ENCODE results near the gene DNAL1.

DNAL1 gene

DNA sequence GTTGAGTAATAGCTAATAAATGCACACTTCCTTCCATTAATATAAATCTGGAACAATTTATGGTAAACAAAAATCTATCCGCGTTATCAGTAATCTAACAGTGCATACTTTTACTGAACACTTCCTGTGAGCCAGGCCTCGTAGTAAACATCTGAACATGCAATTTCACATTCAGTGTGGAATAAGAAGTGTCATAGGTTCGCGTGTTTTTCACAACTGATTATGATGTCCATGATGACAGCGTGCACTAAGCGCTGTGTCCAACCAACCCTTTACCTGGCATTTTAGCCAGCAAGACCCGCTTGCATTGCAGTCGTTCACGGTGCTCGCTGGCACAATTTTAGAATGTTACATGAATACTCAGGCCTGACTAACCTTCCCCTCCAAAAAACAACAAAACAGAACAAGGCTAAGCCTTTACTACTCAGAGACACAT is 67.3 kb downstream of the DNAL1 start:
- no peak for TF ChIP-seq GATA2 (IDR thresholded peaks at IDR 0.05; ENCODE audit: low read depth, low read length)
- TF ChIP-seq GATA3 (IDR thresholded peaks at IDR 0.05; ENCODE audit: low read depth, low read length) = no peak

GRCh38 chr14:73712540-73713180 is 67.9 kb downstream of the DNAL1 start:
- TF ChIP-seq GATA3 (IDR thresholded peaks at IDR 0.05; ENCODE audit: low read depth, low read length) = no peak
- no peak; the same call in 1 of the 2 replicates for TF ChIP-seq GATA2 (IDR thresholded peaks at IDR 0.05; ENCODE audit: low read depth, low read length)

- TF ChIP-seq GATA3 (IDR thresholded peaks at IDR 0.05; ENCODE audit: low read depth, low read length) = no peak
- TF ChIP-seq GATA2 (IDR thresholded peaks at IDR 0.05; ENCODE audit: low read depth, low read length) = no peak
Measured at GRCh38 chr14:73713206-73713802, 68.5 kb downstream of the DNAL1 start.

- no peak for TF ChIP-seq GATA2 (IDR thresholded peaks at IDR 0.05; ENCODE audit: low read depth, low read length)
Measured at GRCh38 chr14:73713803-73714655, 69.2 kb downstream of the DNAL1 start, which contains the start of gene PNMA1. TSS of gene PNMA1 (minus strand) at chr14:73714384. CDS start at chr14:73713639, 745 bp downstream.

DNA sequence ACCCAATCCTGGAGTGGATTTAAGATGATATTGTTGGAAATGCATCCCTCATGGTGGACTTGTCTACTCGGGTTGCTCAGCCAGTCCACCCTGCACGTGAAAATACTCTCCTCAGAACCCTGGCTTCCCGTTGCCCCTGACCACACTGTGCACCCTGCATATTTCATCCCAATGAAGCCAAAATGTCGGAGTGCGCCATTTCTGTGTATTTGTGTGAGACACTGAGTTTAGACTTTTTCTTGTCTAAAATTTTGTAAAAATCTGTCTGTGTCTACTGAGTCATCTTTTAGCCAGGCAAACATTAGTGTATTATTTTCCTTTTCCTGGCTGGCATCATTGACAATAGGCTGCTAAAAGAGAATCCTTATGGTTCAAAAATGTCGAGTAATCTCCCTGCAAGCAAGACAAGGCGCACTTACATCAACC is 69.9 kb downstream of the DNAL1 start:
- no peak for TF ChIP-seq GATA2 (IDR thresholded peaks at IDR 0.05; ENCODE audit: low read depth, low read length)
- no peak for TF ChIP-seq GATA3 (IDR thresholded peaks at IDR 0.05; ENCODE audit: low read depth, low read length)

DNA sequence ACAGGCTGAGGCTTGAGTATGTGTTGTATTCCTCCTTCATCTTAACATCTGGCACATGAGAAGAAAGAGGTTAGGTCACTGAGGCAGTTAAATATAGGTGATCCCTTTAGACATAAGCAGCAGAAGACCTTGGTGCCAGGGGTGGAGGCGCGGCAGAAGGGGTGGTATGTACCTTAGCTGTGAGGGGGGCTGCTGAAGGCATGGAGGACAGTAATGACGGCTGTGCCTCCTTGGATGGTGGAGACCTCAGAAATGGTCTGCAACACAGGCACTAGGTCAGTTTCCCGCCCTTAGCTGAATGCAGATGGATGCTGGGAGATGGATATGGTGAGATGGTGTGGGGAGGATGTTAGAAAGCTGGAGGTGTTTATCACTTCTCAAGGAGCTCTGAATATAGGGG is 70.9 kb downstream of the DNAL1 start:
- TF ChIP-seq GATA3 (IDR thresholded peaks at IDR 0.05; ENCODE audit: low read depth, low read length) = no peak

DNA sequence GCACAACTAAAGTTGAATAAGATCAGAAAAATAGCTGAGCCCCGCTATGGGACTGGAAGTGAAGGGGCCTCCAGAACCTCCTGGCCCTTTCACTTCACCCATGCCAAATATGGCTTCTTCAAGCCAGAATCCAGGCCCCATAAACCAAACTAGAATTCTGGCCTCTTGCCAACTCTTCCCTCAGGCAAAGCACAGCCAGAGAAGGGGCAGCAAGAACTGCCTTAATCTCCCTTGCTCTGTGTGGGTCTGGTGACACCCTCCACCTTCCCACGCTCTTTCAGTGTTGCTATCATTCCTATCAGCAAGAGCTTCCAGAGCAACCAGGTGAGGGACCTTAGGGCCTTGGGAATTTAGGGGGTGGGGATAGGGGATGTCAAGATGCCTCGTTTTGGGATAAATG is 72.5 kb downstream of the DNAL1 start:
- TF ChIP-seq GATA2 (IDR thresholded peaks at IDR 0.05; ENCODE audit: low read depth, low read length) (peak; percentile 40; the same call in 1 of the 2 replicates), GATA3 (IDR thresholded peaks at IDR 0.05; ENCODE audit: low read depth, low read length) (no peak)

DNA sequence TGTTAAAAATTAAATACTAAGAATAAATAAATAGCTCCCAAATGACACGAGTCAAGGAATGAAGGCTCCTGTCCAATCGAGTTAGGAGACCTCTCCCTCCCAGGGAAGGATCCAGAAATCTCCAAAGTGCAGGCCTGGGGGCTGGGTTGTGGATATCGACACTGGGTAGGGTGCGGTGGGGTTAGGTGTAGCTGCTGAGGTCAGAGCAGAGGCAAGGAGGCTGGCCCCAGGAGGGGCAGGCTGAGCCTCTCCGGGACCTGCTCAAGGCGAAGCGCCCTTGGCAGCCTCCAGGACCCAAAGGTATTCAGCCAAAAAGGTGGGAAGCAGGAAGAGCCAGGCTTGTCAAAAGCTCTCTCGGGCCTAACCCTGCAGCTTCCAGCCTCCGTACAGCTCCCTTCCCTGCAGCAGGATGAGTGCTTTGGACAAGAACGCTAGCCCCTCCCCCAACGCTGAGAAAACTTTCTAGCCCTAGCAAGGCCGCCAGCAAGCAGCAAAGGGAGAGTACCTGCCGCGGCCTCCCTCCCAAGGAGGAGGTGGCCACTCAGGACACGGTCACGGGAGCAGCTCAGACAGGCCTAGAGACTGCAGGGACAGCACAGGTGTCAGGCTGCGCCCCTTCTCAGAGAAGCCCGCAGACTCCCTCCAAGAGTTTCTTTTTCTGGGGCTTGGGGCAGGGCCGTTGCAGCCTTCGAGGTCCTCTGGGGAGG is 73.1 kb downstream of the DNAL1 start:
- TF ChIP-seq GATA3 (IDR thresholded peaks at IDR 0.05; ENCODE audit: low read depth, low read length) = no peak
- no peak for TF ChIP-seq GATA2 (IDR thresholded peaks at IDR 0.05; ENCODE audit: low read depth, low read length)

DNA sequence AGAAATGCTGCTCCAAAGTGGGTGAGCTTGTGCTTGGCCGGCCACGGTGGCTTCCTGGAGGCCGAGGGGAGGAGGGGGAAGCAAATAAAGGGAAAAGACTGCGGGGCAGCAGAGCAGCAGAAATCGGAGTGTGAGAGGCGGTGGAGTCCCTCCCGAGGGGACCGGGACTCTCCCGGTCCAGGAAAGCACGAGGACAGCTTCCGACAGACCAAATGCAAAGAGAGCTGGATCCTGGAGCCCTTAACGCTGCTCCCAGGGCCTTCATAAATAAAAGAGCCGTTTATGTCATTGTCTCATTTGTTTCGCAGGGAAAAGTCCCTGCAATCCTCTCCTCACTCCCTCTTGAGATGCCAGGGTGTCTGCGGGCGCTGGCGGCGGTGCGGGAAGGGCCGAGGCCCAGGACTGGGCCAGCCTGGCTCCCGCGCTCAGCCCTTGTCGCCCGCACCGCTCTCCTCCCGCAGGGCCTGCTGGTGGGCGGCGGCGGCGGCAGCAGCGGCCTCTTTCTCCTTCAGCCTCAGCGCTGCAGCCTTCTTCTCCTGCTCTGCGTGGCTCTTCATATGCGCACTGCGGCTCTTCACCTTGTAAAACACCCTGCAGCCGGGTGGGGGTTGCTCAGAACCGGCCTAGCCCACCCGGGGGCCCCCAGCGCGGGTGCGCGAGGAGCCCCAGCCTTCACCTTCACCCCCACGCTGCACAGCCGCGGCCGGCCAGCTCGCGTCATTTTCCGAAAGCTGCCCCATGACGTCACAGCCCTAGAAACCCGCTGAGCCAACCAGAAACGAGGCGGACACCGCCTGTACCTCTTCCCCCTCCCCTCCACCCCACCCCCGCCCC is 73.8 kb downstream of the DNAL1 start:
- TF ChIP-seq GATA3 (IDR thresholded peaks at IDR 0.05; ENCODE audit: low read depth, low read length) (no peak), GATA2 (IDR thresholded peaks at IDR 0.05; ENCODE audit: low read depth, low read length) (no peak)

- TF ChIP-seq GATA3 (IDR thresholded peaks at IDR 0.05; ENCODE audit: low read depth, low read length) (no peak), GATA2 (IDR thresholded peaks at IDR 0.05; ENCODE audit: low read depth, low read length) (no peak)
Measured at GRCh38 chr14:73719361-73719760, 74.6 kb downstream of the DNAL1 start.

DNA sequence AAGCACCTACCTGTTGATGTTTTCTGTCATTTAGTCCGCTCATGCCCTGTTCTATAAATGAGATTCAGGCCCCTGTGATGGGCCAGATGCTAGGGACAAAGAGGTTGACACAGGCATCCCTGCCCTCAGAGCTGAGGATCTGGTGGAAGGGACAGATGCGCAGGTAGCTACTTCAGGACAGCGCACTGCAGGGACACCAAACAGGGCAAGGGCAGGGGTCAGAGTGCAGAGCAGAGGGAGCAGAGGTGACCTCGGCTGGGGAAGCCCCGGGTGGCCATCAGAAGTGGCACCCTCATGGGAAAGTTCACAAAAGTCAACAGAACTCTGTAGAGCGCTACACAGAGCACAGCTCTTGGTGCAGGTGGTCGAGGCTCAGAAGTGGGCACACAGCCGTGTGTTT is 75.0 kb downstream of the DNAL1 start:
- TF ChIP-seq GATA3 (IDR thresholded peaks at IDR 0.05; ENCODE audit: low read depth, low read length) (no peak), GATA2 (IDR thresholded peaks at IDR 0.05; ENCODE audit: low read depth, low read length) (no peak)

GRCh38 chr14:73720636-73721035 is 75.8 kb downstream of the DNAL1 start:
- TF ChIP-seq GATA3 (IDR thresholded peaks at IDR 0.05; ENCODE audit: low read depth, low read length) = no peak

GRCh38 chr14:73721101-73721821 is 76.5 kb downstream of the DNAL1 start:
- TF ChIP-seq GATA2 (IDR thresholded peaks at IDR 0.05; ENCODE audit: low read depth, low read length) (no peak), GATA3 (IDR thresholded peaks at IDR 0.05; ENCODE audit: low read depth, low read length) (no peak)

Measured in SH-SY5Y (cell line).